Measurements from ENCODE around the gene LIN28A. TPM values are rescaled to one million over a fixed set of nuclear protein-coding genes. Genes with fewer than 3 reads are reported as not detected.

Gene LIN28A
- total and polyA plus RNA-seq, 10 of the 15 experiments (the other 5 are each of a cell fraction or from before 2014, with no cell fraction given), result 0.13 to 0.59 (median 0.30) TPM; not detected in 7

DNA sequence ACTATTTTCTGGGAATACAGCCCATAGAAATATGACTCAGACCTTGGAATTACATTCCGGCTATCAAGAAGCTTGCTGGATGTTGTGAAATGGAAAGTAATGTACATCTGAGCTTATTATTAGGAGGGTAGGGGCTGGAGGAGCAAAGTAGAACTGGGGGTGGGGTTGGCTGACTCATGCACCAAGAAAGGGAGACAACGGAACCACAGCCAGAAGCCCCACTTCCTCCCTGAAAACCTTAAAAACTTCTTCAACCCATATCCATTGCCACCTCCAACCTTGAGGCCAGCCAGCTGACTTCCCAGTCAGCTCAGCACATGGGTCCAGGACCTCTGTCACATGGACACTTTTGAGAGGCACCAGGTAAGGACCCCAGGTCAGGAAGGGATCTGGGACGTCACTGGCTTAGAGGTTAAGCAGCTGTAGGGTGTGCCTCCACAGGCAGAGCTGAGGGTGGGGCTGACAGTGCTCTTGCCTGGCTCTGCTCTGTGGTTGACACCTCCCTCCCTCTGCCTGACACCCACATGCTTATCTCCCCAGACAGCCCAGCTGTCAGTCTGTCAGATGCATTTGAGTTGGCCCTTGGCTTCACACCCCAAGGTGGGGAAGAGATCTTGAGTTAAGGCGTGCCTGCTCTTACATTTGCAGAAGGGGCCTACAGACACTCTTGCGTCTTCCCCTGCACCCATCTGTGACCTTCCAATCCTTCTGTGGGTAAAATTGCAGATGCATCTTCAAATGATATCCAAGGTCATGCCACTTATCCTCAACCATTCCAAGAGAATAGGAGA is 32.3 kb upstream of the LIN28A start (continued):
- TF ChIP-seq, protein P1, sequence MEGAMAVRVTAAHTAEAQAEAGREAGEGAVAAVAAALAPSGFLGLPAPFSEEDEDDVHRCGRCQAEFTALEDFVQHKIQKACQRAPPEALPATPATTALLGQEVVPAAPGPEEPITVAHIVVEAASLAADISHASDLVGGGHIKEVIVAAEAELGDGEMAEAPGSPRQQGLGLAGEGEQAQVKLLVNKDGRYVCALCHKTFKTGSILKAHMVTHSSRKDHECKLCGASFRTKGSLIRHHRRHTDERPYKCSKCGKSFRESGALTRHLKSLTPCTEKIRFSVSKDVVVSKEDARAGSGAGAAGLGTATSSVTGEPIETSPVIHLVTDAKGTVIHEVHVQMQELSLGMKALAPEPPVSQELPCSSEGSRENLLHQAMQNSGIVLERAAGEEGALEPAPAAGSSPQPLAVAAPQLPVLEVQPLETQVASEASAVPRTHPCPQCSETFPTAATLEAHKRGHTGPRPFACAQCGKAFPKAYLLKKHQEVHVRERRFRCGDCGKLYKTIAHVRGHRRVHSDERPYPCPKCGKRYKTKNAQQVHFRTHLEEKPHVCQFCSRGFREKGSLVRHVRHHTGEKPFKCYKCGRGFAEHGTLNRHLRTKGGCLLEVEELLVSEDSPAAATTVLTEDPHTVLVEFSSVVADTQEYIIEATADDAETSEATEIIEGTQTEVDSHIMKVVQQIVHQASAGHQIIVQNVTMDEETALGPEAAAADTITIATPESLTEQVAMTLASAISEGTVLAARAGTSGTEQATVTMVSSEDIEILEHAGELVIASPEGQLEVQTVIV (IDR thresholded peaks at IDR 0.05; ENCODE audit: borderline replicate concordance, partially characterized antibody), result no peak
- TF ChIP-seq, protein P2, sequence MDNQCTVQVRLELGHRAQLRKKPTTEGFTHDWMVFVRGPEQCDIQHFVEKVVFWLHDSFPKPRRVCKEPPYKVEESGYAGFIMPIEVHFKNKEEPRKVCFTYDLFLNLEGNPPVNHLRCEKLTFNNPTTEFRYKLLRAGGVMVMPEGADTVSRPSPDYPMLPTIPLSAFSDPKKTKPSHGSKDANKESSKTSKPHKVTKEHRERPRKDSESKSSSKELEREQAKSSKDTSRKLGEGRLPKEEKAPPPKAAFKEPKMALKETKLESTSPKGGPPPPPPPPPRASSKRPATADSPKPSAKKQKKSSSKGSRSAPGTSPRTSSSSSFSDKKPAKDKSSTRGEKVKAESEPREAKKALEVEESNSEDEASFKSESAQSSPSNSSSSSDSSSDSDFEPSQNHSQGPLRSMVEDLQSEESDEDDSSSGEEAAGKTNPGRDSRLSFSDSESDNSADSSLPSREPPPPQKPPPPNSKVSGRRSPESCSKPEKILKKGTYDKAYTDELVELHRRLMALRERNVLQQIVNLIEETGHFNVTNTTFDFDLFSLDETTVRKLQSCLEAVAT (IDR thresholded peaks at IDR 0.05), result peak; percentile 64
- TF ChIP-seq ZNF217 (IDR thresholded peaks at IDR 0.05), result no peak
- no peak for TF ChIP-seq FOS (IDR thresholded peaks at IDR 0.05; ENCODE audit: borderline replicate concordance, extremely low read depth, insufficient read length)
- TF ChIP-seq IRF4 (IDR thresholded peaks at IDR 0.05; ENCODE audit: low read depth, low read length), result no peak
- peak; percentile 27 to 69; a peak in 3 of 4 replicates for TF ChIP-seq BHLHE40 (IDR thresholded peaks at IDR 0.05; ENCODE audit: borderline replicate concordance in 1 of 2, low read depth in 2 of 2, low read length in 1 of 2)
- TF ChIP-seq NFIC (IDR thresholded peaks at IDR 0.05; ENCODE audit: low read depth, low read length), result 0 out of 2 replicates have a peak, but pooled peaks have one; percentile 28
- peak; percentile 89 for TF ChIP-seq IKZF1 (conservative IDR thresholded peaks at IDR 0.05)
- TF ChIP-seq DPF2 (IDR thresholded peaks at IDR 0.05), result peak; percentile 95
- TF ChIP-seq SRF (IDR thresholded peaks at IDR 0.05; ENCODE audit: low read depth in 2 of 2, low read length in 2 of 2), result 0 out of 4 replicates have a peak, but pooled peaks of 1 of the 2 experiments have one; percentile 17
- no peak for TF ChIP-seq RELA (IDR thresholded peaks at IDR 0.05; ENCODE audit: borderline replicate concordance, partially characterized antibody)
- peak; percentile 7 for TF ChIP-seq SP1 (IDR thresholded peaks at IDR 0.05; ENCODE audit: low read depth, low read length)
- TF ChIP-seq FOXM1 (IDR thresholded peaks at IDR 0.05; ENCODE audit: low read depth, low read length), result no peak
- TF ChIP-seq NR2F1 (conservative IDR thresholded peaks at IDR 0.05), result peak; percentile 64; the same call in 1 of the 2 replicates
- TF ChIP-seq MTA2 (IDR thresholded peaks at IDR 0.05; ENCODE audit: low read depth), result peak; percentile 78
- TF ChIP-seq, protein P3, sequence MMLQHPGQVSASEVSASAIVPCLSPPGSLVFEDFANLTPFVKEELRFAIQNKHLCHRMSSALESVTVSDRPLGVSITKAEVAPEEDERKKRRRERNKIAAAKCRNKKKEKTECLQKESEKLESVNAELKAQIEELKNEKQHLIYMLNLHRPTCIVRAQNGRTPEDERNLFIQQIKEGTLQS (IDR thresholded peaks at IDR 0.05; ENCODE audit: borderline replicate concordance, extremely low read depth, low read depth, low read length), result no peak
- TF ChIP-seq MEF2B (IDR thresholded peaks at IDR 0.05; ENCODE audit: partially characterized antibody, poor library complexity, severe bottlenecking), result peak; percentile 65
- TF ChIP-seq, protein P4, sequence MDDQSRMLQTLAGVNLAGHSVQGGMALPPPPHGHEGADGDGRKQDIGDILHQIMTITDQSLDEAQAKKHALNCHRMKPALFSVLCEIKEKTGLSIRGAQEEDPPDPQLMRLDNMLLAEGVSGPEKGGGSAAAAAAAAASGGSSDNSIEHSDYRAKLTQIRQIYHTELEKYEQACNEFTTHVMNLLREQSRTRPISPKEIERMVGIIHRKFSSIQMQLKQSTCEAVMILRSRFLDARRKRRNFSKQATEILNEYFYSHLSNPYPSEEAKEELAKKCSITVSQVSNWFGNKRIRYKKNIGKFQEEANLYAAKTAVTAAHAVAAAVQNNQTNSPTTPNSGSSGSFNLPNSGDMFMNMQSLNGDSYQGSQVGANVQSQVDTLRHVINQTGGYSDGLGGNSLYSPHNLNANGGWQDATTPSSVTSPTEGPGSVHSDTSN (IDR thresholded peaks at IDR 0.05; ENCODE audit: insufficient replicate concordance, low read depth, low read length), result peak; percentile 82
